Suppressor macrophage treated with lipopolysaccharide for 1 hour (primary cell): ENCODE measurements around the gene SPSB3.

Experiments
- DNase-seq, 3 donors: peaks; one replicate each; pipeline ENCODE4 v3.0.0-alpha.2; 2020 to 2022

SPSB3 gene

GRCh38 chr16:1762196-1762878 lies 20.0 kb downstream of the SPSB3 start:
- DNase-seq: no peak

GRCh38 chr16:1761751-1762150 lies 20.6 kb downstream of the SPSB3 start:
- DNase-seq: no peak

- no peak for DNase-seq
These were observed 21.5 kb downstream of the SPSB3 start for GRCh38 chr16:1760911-1761310.

- no peak for DNase-seq
These were observed 22.9 kb downstream of the SPSB3 start for GRCh38 chr16:1759511-1759910.

- DNase-seq: no peak
These were observed 23.4 kb downstream of the SPSB3 start for GRCh38 chr16:1758923-1759322.

GRCh38 chr16:1757714-1758461 lies 24.5 kb downstream of the SPSB3 start:
- DNase-seq: no peak

GRCh38 chr16:1754204-1754603 lies 28.2 kb downstream of the SPSB3 start:
- no peak for DNase-seq

- DNase-seq: no peak
These were observed 29.5 kb downstream of the SPSB3 start for GRCh38 chr16:1752853-1753252.

GRCh38 chr16:1751946-1752345 lies 30.4 kb downstream of the SPSB3 start:
- DNase-seq: no peak

GRCh38 chr16:1749152-1750117 lies 32.9 kb downstream of the SPSB3 start:
- DNase-seq: no peak

GRCh38 chr16:1747934-1748333 lies 34.4 kb downstream of the SPSB3 start:
- DNase-seq: no peak

GRCh38 chr16:1746693-1747195 lies 35.6 kb downstream of the SPSB3 start:
- no peak for DNase-seq

GRCh38 chr16:1745900-1746692 lies 36.3 kb downstream of the SPSB3 start:
- DNase-seq: no peak

- DNase-seq: no peak
These were observed 37.0 kb downstream of the SPSB3 start for GRCh38 chr16:1745181-1745899.

- DNase-seq: no peak
These were observed 38.0 kb downstream of the SPSB3 start for GRCh38 chr16:1744338-1744840.

- DNase-seq: no peak
These were observed 38.7 kb downstream of the SPSB3 start for GRCh38 chr16:1743376-1744337.

GRCh38 chr16:1741553-1742165 lies 40.7 kb downstream of the SPSB3 start:
- no peak for DNase-seq

GRCh38 chr16:1740781-1741490 lies 41.4 kb downstream of the SPSB3 start:
- DNase-seq: no peak

- no peak for DNase-seq
These were observed 42.1 kb downstream of the SPSB3 start for GRCh38 chr16:1740234-1740633.
